Trophoblast cell (in vitro differentiated cells and primary cell): ENCODE measurements around the gene WBP11.

Experiments used
- DNase-seq, 2 donors: peaks; one replicate each; pipeline ENCODE4 v3.0.0-alpha.2; 2016
- H2AFZ ChIP-seq: 2 replicates; pipeline ENCODE4 v1.6.1; 2013; ENCODE audit warnings: low read length, moderate library complexity, mild to moderate bottlenecking; ENCODE audit not compliant: insufficient read depth, poor library complexity
- H2AK5ac ChIP-seq: 2 replicates; pipeline ENCODE4 v1.6.1; 2013; ENCODE audit warnings: mild to moderate bottlenecking, low read length
- H2BK120ac ChIP-seq: 2 replicates; pipeline ENCODE4 v1.6.1; 2013; ENCODE audit warnings: low read length, mild to moderate bottlenecking, moderate library complexity; ENCODE audit not compliant: insufficient read depth, poor library complexity
- H2BK12ac ChIP-seq: 2 replicates; pipeline ENCODE4 v1.6.1; 2013; ENCODE audit warnings: mild to moderate bottlenecking, low read length, moderate library complexity
- H2BK5ac ChIP-seq: 2 replicates; pipeline ENCODE4 v1.6.1; 2013; ENCODE audit warnings: low read length, low read depth, moderate library complexity, mild to moderate bottlenecking; ENCODE audit not compliant: poor library complexity
- H3K14ac ChIP-seq: 2 replicates; pipeline ENCODE4 v1.6.1; 2013; ENCODE audit warnings: mild to moderate bottlenecking, low read length
- H3K18ac ChIP-seq: 2 replicates; pipeline ENCODE4 v1.6.1; 2013; ENCODE audit warnings: mild to moderate bottlenecking, low read length
- H3K23ac ChIP-seq: 2 replicates; pipeline ENCODE4 v1.6.1; 2013; ENCODE audit warnings: low read length
- H3K27ac ChIP-seq: 2 replicates; pipeline ENCODE4 v1.5.1; 2013; ENCODE audit warnings: low read depth, mild to moderate bottlenecking, inconsistent platforms, low read length, moderate library complexity
- H3K27me3 ChIP-seq: 2 replicates; pipeline ENCODE4 v1.6.1; 2013; ENCODE audit warnings: inconsistent platforms, mild to moderate bottlenecking, low read length, moderate library complexity; ENCODE audit not compliant: insufficient read depth
- H3K36me3 ChIP-seq, 2 experiments: 1 replicate in 1 of 2; 2 replicates in 1 of 2; pipeline ENCODE4 v1.6.1; 2013; ENCODE audit warnings: low read length in 2 of 2, mild to moderate bottlenecking in 2 of 2, moderate library complexity in 1 of 2; ENCODE audit not compliant: insufficient read depth in 2 of 2, control insufficient read depth in 1 of 2
- H3K4ac ChIP-seq: 2 replicates; pipeline ENCODE4 v1.6.1; 2013; ENCODE audit warnings: low read depth, mild to moderate bottlenecking, low read length, moderate library complexity
- H3K4me1 ChIP-seq, 2 experiments: 1 replicate in 1 of 2; 2 replicates in 1 of 2; pipeline ENCODE4 v1.6.1; 2013; ENCODE audit warnings: low read length in 2 of 2, mild to moderate bottlenecking in 2 of 2, moderate library complexity in 1 of 2; ENCODE audit not compliant: insufficient read depth in 2 of 2, control insufficient read depth in 1 of 2
- H3K4me2 ChIP-seq: 2 replicates; pipeline ENCODE4 v1.6.1; 2013; ENCODE audit warnings: inconsistent platforms, mild to moderate bottlenecking, low read length, moderate library complexity
- H3K4me3 ChIP-seq: 2 replicates; pipeline ENCODE4 v1.5.1; 2013; ENCODE audit warnings: mild to moderate bottlenecking, low read depth, low read length, inconsistent platforms
- H3K79me1 ChIP-seq: one replicate; pipeline ENCODE4 v1.6.1; 2013; ENCODE audit warnings: low read length
- H3K79me2 ChIP-seq: 2 replicates; pipeline ENCODE4 v1.6.1; 2013; ENCODE audit warnings: low read length, mild to moderate bottlenecking; ENCODE audit not compliant: control insufficient read depth, insufficient read depth, poor library complexity
- H3K9ac ChIP-seq: 2 replicates; pipeline ENCODE4 v1.6.1; 2013; ENCODE audit warnings: mild to moderate bottlenecking, low read length
- H3K9me3 ChIP-seq: 2 replicates; pipeline ENCODE4 v1.6.1; 2013; ENCODE audit warnings: low read depth, mild to moderate bottlenecking, control low read depth, inconsistent platforms, low read length; ENCODE audit not compliant: insufficient read depth
- H4K12ac ChIP-seq: 2 replicates; pipeline ENCODE4 v1.6.1; 2013; ENCODE audit warnings: low read depth, mild to moderate bottlenecking, low read length, moderate library complexity
- H4K8ac ChIP-seq: 2 replicates; pipeline ENCODE4 v1.6.1; 2013; ENCODE audit warnings: low read depth, mild to moderate bottlenecking, low read length, moderate library complexity
- H4K91ac ChIP-seq: one replicate; pipeline ENCODE4 v1.6.1; 2013; ENCODE audit warnings: low read depth, mild to moderate bottlenecking, low read length, moderate library complexity
- WGBS: extraction: QIAGEN DNeasy Blood & Tissue Kit; methylation state at CpG from one replicate; pipeline ENCODE4 v1.1.7; 2013; ENCODE audit warnings: missing lambda C conversion rate; ENCODE audit not compliant: insufficient read length, insufficient coverage; ENCODE audit errors: extremely low coverage; 5-methylcytosine and 5-hydroxymethylcytosine counted together

Gene WBP11

GRCh38 chr12:14825256-14825655 is 22.0 kb upstream of the WBP11 start:
- Histone ChIP-seq H3K27ac (no peak overlapping the region), H2AK5ac (no peak overlapping the region), H4K91ac (no peak overlapping the region), H2AFZ (no peak overlapping the region), H3K4me3 (no peak overlapping the region), H3K36me3 (peaks cover 0 to 2% of the 10 kb centered on the region in 2 experiments), H3K27me3 (no peaks in the 10 kb centered on the region), H3K4me1 (no peaks in the 10 kb centered on the region), H2BK5ac (no peak overlapping the region), H4K8ac (no peak overlapping the region), H3K9ac (no peak overlapping the region), H3K79me1 (no peaks in the 10 kb centered on the region), H3K14ac (no peak overlapping the region), H3K4ac (no peak overlapping the region), H3K23ac (no peak overlapping the region), H2BK12ac (no peak overlapping the region), H3K4me2 (no peak overlapping the region), H2BK120ac (no peak overlapping the region), H3K79me2 (no peaks in the 10 kb centered on the region), H3K18ac (no peak overlapping the region), H4K12ac (no peak overlapping the region), H3K9me3 (no peaks in the 10 kb centered on the region)
- no peak for DNase-seq

- DNase-seq, result peak in 1 of 2 donors; percentile 19
- H3K9me3 ChIP-seq, result no peaks in the 10 kb centered on the region
- no peak overlapping the region for H3K18ac ChIP-seq
- no peak overlapping the region for H2AFZ ChIP-seq
- no peak overlapping the region for H3K27ac ChIP-seq
- no peak overlapping the region for H2BK120ac ChIP-seq
- H3K4me1 ChIP-seq, result no peaks in the 10 kb centered on the region
- H4K12ac ChIP-seq, result no peak overlapping the region
- H4K8ac ChIP-seq, result no peak overlapping the region
- H4K91ac ChIP-seq, result no peak overlapping the region
- no peak overlapping the region for H2AK5ac ChIP-seq
- no peak overlapping the region for H3K23ac ChIP-seq
- no peak overlapping the region for H3K4me2 ChIP-seq
- no peak overlapping the region for H3K14ac ChIP-seq
- H3K9ac ChIP-seq, result no peak overlapping the region
- no peaks in the 10 kb centered on the region for H3K79me1 ChIP-seq
- no peaks in the 10 kb centered on the region for H3K27me3 ChIP-seq
- no peak overlapping the region for H2BK12ac ChIP-seq
- no peaks in the 10 kb centered on the region for H3K79me2 ChIP-seq
- peaks cover 0 to 2% of the 10 kb centered on the region in 2 experiments for H3K36me3 ChIP-seq
- no peak overlapping the region for H3K4ac ChIP-seq
- H3K4me3 ChIP-seq, result no peak overlapping the region
- no peak overlapping the region for H2BK5ac ChIP-seq
- no CpG with 5 or more reads among the region's 1 CpG for WGBS
Observed at GRCh38 chr12:14824012-14824634, 20.8 kb upstream of the WBP11 start.

- Histone ChIP-seq H3K79me2 (no peaks in the 10 kb centered on the region), H2AFZ (no peak within 1 kb of the TSS), H3K36me3 (no peaks in the 10 kb centered on the region), H3K27ac (no peak within 1 kb of the TSS), H3K4me2 (no peak within 1 kb of the TSS), H3K18ac (no peak within 1 kb of the TSS), H4K12ac (no peak within 1 kb of the TSS), H3K23ac (no peak within 1 kb of the TSS), H2BK120ac (peak within 1 kb of the TSS; percentile 60), H2AK5ac (no peak within 1 kb of the TSS), H3K4me1 (peaks cover 0 to 4% of the 10 kb centered on the region in 2 experiments), H3K14ac (no peak within 1 kb of the TSS), H4K8ac (no peak within 1 kb of the TSS), H2BK5ac (no peak within 1 kb of the TSS), H3K9me3 (no peaks in the 10 kb centered on the region), H2BK12ac (peak within 1 kb of the TSS; percentile 89), H3K4ac (no peak within 1 kb of the TSS), H3K9ac (no peak within 1 kb of the TSS), H3K27me3 (no peaks in the 10 kb centered on the region), H4K91ac (peak within 1 kb of the TSS; percentile 68), H3K79me1 (peaks cover 2% of the 10 kb centered on the region), H3K4me3 (no peak within 1 kb of the TSS)
- WGBS, result no CpG with 5 or more reads among the region's 3 CpGs
- DNase-seq, result no peak
Observed at GRCh38 chr12:14814014-14814413, 10.7 kb upstream of the WBP11 start, which contains the start of gene SMCO3. Gene SMCO3 (minus strand): TSS chr12:14814182. CDS start chr12:14806680, 7,502 bp downstream.

GRCh38 chr12:14811486-14811885 is 8.2 kb upstream of the WBP11 start:
- Histone ChIP-seq H3K4me2 (no peak overlapping the region), H3K9ac (no peak overlapping the region), H3K79me2 (no peaks in the 10 kb centered on the region), H3K18ac (no peak overlapping the region), H3K4me3 (no peak overlapping the region), H2BK5ac (no peak overlapping the region), H3K36me3 (no peaks in the 10 kb centered on the region), H2BK120ac (no peak overlapping the region), H2BK12ac (no peak overlapping the region), H3K9me3 (no peaks in the 10 kb centered on the region), H4K91ac (no peak overlapping the region), H2AFZ (no peak overlapping the region), H3K27me3 (no peaks in the 10 kb centered on the region), H3K14ac (no peak overlapping the region), H3K79me1 (peaks cover 2% of the 10 kb centered on the region), H3K4ac (no peak overlapping the region), H3K4me1 (peaks cover 0 to 4% of the 10 kb centered on the region in 2 experiments), H3K23ac (no peak overlapping the region), H4K8ac (no peak overlapping the region), H3K27ac (no peak overlapping the region), H4K12ac (no peak overlapping the region), H2AK5ac (no peak overlapping the region)
- WGBS, result no CpG with 5 or more reads among the region's 2 CpGs
- DNase-seq, result no peak
